Breast epithelium (tissue), 3 donors: ENCODE data around the gene CYP4F11.

Source experiments
- CTCF ChIP-seq, 3 donors: fragments of 450-650 bp; IDR thresholded peaks; one replicate each; pipeline ENCODE4 v1.5.1; 2016 to 2017; ENCODE audit warnings: antibody characterized with exemption in 3 of 3, mild to moderate bottlenecking in 3 of 3, moderate library complexity in 3 of 3
- POLR2A ChIP-seq: fragments of 450-650 bp; IDR thresholded peaks from one replicate; pipeline ENCODE4 v1.6.1; 2016; ENCODE audit warnings: antibody characterized with exemption, mild to moderate bottlenecking, moderate library complexity
- POLR2AphosphoS5 ChIP-seq, 3 donors: sonication (generic); formaldehyde crosslinking; IDR thresholded peaks; one replicate each; pipeline ENCODE4 v1.6.1; 2017; ENCODE audit warnings: antibody characterized with exemption in 3 of 3

- no peak for TF ChIP-seq CTCF (IDR thresholded peaks at IDR 0.05)
- no peak for TF ChIP-seq POLR2A
- no peak for TF ChIP-seq POLR2AphosphoS5 (IDR thresholded peaks at IDR 0.05)
Observed at GRCh38 chr19:15863272-15863671, 71.1 kb downstream of the CYP4F11 start.
